ENCODE measurements around the gene PSRC1.

- TF ChIP-seq FOXK2 (IDR thresholded peaks at IDR 0.05) = no peak
- no peak for TF ChIP-seq LEF1 (IDR thresholded peaks at IDR 0.05; ENCODE audit: borderline replicate concordance)
- TF ChIP-seq FOXA1 (IDR thresholded peaks at IDR 0.05) = no peak
- no peak for TF ChIP-seq FOXM1 (IDR thresholded peaks at IDR 0.05; ENCODE audit: borderline replicate concordance)
- TF ChIP-seq NFRKB (IDR thresholded peaks at IDR 0.05) = no peak
- no peak for TF ChIP-seq SUZ12 (IDR thresholded peaks at IDR 0.05)
- no peak for TF ChIP-seq TARDBP (IDR thresholded peaks at IDR 0.05)
- no peak for TF ChIP-seq SP1 (IDR thresholded peaks at IDR 0.05)
- no peak for TF ChIP-seq ZNF384 (IDR thresholded peaks at IDR 0.05)
- TF ChIP-seq ELF4 (IDR thresholded peaks at IDR 0.05) = no peak
- TF ChIP-seq ARNT (IDR thresholded peaks at IDR 0.05) = no peak
Measured at GRCh38 chr1:109256971-109257681, 25.8 kb downstream of the PSRC1 start.

Data from HEK293T (cell line).